ENCODE data around the gene GYS2.
"Not testable (repeated sequence)": the region's sequence is repeated elsewhere in the genome, so short reads cannot be mapped to it uniquely, and the experiment has no call there.

Gene GYS2

DNA sequence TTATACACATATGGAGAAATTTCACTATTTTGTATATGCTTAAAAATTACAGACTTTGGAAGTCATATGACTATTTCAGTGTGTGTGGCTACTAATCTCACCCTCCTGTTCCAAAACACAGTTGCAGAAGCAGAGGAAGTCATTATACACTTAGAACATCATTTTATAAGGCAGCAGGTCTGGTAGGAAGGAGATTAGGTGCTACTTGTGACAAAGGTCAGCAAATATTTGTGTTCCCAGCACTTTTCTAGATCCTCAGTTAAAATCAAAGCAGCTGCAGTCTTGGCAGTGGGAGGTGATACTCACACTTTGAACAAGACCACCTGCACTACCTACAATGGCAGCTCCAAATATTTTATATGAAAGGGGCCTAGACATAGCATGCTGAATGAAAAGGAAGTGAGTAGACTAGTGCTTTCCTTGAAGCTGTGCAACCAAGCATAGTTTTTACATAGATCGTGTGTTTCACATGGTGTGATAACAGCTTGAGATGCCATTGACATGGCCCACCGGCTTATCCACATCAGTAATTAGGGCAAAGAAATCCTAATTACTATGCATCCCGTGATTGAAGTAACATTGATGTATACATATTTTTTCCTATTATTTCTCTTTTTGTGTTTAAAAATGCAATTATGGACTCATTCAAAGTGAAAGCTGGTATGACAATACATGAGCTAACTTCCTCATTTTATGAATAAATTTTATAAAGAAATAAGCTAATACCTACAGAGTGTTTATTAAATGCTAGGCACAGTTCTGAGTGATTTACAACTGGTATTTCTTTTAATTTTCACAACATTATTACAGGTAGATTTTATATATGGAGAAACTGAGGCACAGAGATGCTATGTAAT lies 5.3 kb downstream of the GYS2 start:
- Mint-ChIP-seq H3K27ac (no peak overlapping the region), H3K27me3 (ENCODE audit: low read depth, poor library complexity) (no peaks in the 10 kb centered on the region), H3K4me3 (no peak overlapping the region), H3K9me3 (no peaks in the 10 kb centered on the region), H3K36me3 (ENCODE audit: low read depth) (no peaks in the 10 kb centered on the region), H3K4me1 (peaks cover 14% of the 10 kb centered on the region)
- no peak for DNase-seq
- TF ChIP-seq, protein P1, sequence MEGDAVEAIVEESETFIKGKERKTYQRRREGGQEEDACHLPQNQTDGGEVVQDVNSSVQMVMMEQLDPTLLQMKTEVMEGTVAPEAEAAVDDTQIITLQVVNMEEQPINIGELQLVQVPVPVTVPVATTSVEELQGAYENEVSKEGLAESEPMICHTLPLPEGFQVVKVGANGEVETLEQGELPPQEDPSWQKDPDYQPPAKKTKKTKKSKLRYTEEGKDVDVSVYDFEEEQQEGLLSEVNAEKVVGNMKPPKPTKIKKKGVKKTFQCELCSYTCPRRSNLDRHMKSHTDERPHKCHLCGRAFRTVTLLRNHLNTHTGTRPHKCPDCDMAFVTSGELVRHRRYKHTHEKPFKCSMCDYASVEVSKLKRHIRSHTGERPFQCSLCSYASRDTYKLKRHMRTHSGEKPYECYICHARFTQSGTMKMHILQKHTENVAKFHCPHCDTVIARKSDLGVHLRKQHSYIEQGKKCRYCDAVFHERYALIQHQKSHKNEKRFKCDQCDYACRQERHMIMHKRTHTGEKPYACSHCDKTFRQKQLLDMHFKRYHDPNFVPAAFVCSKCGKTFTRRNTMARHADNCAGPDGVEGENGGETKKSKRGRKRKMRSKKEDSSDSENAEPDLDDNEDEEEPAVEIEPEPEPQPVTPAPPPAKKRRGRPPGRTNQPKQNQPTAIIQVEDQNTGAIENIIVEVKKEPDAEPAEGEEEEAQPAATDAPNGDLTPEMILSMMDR (IDR thresholded peaks at IDR 0.05): no peak

DNA sequence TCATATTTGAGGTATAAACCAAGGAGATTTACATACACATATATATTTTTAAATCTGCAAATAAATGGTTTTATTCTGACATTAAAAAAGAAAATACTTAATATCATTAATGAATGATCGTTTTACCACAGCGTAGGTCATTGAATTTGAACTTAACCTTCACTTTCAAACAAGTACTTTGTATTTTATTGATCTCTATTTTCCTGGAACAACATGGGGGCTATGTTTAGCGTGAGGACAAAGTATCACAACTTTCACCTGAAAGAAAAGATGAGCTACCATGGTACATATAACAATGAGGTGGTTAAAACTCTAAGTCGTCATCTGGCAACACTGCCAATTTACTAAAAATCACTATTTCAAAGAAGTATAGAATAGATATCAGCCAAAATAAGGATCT lies 6.0 kb downstream of the GYS2 start:
- H3K4me1 Mint-ChIP-seq: peaks cover 10% of the 10 kb centered on the region
- TF ChIP-seq, protein P1 (IDR thresholded peaks at IDR 0.05): no peak
- H3K27ac Mint-ChIP-seq: no peak overlapping the region
- H3K27me3 Mint-ChIP-seq (ENCODE audit: low read depth, poor library complexity): no peaks in the 10 kb centered on the region
- no peaks in the 10 kb centered on the region for H3K9me3 Mint-ChIP-seq
- H3K36me3 Mint-ChIP-seq (ENCODE audit: low read depth): no peaks in the 10 kb centered on the region
- DNase-seq: no peak
- H3K4me3 Mint-ChIP-seq: no peak overlapping the region

DNA sequence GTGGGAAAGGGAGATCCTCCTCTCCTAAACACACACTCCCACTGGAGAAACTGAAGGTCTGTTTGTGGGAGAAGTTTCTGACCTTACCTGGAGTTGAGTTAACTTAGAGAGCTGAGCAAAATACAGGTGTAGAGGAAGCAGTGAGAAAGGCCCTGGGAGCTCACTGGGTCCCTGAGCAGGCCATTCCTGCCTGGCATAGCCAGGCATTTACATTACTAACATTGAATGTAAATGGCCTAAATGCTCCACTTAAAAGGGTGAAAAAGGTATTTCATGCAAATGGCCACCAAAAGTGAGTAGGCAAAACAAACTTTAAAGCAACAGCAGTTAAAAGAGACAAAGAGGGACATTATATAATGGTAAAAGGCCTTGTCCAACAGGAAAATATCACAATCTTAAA lies 9.3 kb downstream of the GYS2 start:
- not testable (repeated sequence) for H3K4me3 Mint-ChIP-seq; H3K36me3 Mint-ChIP-seq (ENCODE audit: low read depth); DNase-seq; H3K27ac Mint-ChIP-seq; H3K27me3 Mint-ChIP-seq (ENCODE audit: low read depth, poor library complexity); H3K4me1 Mint-ChIP-seq
- H3K9me3 Mint-ChIP-seq: peaks cover 23% of the 10 kb centered on the region

DNA sequence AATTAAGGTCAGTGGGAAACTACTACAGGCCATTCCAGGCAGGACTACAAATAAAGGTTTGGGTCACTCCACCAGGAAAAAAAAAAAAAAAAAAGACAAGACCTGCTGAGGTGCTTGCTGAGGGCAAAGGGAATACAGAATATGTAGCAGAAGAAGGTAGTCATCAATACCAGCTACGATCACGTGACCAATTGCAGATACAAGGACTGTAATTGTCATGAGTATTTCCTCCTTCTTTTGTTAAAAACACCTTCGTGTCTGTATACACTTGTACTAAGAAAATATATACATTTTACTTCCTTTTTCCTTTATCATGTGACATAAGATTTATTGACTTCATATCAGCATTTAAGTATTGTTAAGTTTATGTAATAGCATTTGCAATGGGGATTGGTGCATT lies 19.2 kb downstream of the GYS2 start:
- H3K4me3 Mint-ChIP-seq: no peak overlapping the region
- H3K9me3 Mint-ChIP-seq: no peaks in the 10 kb centered on the region
- no peak for DNase-seq
- no peaks in the 10 kb centered on the region for H3K27me3 Mint-ChIP-seq (ENCODE audit: low read depth, poor library complexity)
- no peaks in the 10 kb centered on the region for H3K4me1 Mint-ChIP-seq
- H3K36me3 Mint-ChIP-seq (ENCODE audit: low read depth): no peaks in the 10 kb centered on the region
- TF ChIP-seq, protein P1 (IDR thresholded peaks at IDR 0.05): no peak
- no peak overlapping the region for H3K27ac Mint-ChIP-seq

DNA sequence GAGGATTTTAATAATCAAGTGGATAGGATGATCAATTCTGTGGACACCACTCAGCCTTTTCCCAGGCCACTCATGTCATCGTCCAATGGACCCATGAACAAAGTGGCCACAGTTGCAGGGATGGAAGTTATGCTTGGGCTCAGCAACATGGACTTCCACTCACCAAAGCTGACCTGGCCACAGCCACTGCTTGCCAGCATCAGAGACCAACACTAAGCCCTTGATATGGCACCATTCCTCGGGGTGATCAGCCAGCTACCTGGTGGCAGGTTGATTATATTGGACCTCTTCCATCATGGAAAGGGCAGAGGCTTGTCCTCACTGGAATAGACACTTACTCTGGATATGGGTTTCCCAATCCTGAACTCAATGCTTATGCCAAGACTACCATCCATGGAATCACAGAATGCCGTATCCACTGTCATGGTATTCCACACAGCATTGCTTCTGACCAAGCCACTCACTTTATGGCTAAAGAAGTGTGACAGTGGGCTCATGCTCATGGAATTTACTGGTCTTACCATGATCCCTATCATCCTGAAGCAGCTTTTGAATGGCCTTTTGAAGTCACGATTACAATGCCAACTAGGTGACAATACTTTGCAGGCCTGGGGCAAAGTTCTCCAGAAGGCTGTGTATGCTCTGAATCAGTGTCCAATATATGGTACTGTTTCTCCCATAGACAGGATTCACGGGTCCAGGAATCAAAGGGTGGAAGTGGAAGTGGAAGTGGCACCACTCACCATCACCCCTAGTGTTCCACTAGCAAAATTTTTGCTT lies 20.1 kb downstream of the GYS2 start:
- not testable (repeated sequence) for H3K27ac Mint-ChIP-seq; H3K4me1 Mint-ChIP-seq; H3K36me3 Mint-ChIP-seq (ENCODE audit: low read depth); H3K4me3 Mint-ChIP-seq; H3K9me3 Mint-ChIP-seq; H3K27me3 Mint-ChIP-seq (ENCODE audit: low read depth, poor library complexity); DNase-seq

DNA sequence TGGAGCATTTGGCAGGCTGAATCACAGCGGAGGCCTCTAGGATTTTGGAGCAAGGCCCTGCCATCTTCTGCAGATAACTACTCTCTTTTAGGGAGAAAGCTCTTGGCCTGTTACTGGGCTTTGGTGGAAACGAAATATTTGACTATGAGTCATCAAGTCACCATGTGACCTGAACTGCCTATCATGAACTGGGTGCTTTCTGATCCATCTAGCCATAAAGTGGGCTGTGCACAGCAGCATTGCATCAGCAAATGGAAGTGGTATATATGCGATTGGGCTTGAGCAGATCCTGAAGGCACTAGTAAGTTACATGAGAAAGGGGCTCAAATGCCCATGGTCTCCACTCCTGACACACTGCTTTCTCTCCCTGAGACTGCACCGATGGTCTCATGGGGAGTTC lies 21.1 kb downstream of the GYS2 start:
- no peak overlapping the region for H3K27ac Mint-ChIP-seq
- H3K9me3 Mint-ChIP-seq: no peaks in the 10 kb centered on the region
- no peak for DNase-seq
- no peaks in the 10 kb centered on the region for H3K4me1 Mint-ChIP-seq
- TF ChIP-seq, protein P1 (IDR thresholded peaks at IDR 0.05): no peak
- no peaks in the 10 kb centered on the region for H3K36me3 Mint-ChIP-seq (ENCODE audit: low read depth)
- H3K4me3 Mint-ChIP-seq: no peak overlapping the region
- H3K27me3 Mint-ChIP-seq (ENCODE audit: low read depth, poor library complexity): peaks cover 7% of the 10 kb centered on the region
